GM13976 (cell line): Measurements from ENCODE around the gene CTIF.

Experiments used
- DNase-seq: peaks from one replicate; pipeline ENCODE4 v3.0.0; 2012; ENCODE audit warnings: low spot score
- in situ Hi-C: fragments of 300-500 bp; cut with MboI; formaldehyde crosslinking; loops from one replicate; pipeline ENCODE4 v1.12.0; 2022; ENCODE audit warnings: low sequenced_read_pairs, mixed read lengths, inconsistent platforms; ENCODE audit not compliant: unreplicated experiment
- TF ChIP-seq, protein P1 (sequence below): IDR thresholded peaks from 2 replicates; pipeline ENCODE4 v1.5.1; 2012; ENCODE audit warnings: borderline replicate concordance, mild to moderate bottlenecking; ENCODE audit not compliant: insufficient read depth; ENCODE audit errors: extremely low read depth, missing control alignments, control extremely low read depth

Gene CTIF

DNA sequence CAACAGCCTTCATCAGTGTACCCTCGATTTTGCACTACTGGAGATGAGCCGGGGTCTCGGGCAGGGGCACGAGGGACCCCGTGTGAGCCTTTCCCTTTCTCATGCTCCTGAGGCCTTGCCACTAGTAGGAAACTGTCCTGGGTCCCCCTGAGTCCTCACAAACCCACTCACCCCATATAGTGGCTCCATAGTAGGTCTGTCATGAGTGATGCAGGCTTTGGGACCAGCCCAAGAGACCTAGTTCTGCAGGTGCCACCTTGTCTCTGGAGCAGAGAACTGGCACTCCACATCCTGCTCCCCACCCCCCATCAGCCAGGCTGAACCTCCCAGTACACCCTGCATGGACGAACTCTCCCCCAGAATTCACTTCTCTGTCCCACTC, 224.9 kb downstream of the CTIF start:
- in situ Hi-C loops = no loop called here
- DNase-seq = no peak
- TF ChIP-seq, protein P1, sequence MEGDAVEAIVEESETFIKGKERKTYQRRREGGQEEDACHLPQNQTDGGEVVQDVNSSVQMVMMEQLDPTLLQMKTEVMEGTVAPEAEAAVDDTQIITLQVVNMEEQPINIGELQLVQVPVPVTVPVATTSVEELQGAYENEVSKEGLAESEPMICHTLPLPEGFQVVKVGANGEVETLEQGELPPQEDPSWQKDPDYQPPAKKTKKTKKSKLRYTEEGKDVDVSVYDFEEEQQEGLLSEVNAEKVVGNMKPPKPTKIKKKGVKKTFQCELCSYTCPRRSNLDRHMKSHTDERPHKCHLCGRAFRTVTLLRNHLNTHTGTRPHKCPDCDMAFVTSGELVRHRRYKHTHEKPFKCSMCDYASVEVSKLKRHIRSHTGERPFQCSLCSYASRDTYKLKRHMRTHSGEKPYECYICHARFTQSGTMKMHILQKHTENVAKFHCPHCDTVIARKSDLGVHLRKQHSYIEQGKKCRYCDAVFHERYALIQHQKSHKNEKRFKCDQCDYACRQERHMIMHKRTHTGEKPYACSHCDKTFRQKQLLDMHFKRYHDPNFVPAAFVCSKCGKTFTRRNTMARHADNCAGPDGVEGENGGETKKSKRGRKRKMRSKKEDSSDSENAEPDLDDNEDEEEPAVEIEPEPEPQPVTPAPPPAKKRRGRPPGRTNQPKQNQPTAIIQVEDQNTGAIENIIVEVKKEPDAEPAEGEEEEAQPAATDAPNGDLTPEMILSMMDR = no peak

DNA sequence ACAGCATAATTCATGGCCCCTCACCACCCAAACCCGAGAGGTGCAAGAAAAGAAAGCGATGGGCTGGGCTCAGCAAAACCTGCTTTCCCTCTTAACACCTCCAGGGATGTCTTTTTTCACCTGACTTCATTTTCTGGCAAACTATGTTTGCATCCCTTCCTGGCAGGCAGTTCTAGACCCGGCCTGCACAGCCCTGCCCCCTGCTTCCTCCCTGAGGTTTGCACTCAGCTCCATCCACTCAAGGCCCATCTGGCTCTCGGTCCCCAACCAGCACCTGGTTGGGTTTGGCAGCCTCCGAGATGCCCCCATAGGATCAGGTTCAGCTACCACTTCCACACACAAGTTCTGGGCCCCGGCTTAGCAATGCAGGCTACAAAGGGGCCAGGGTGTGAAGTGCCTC, 226.2 kb downstream of the CTIF start:
- no peak for DNase-seq
- TF ChIP-seq, protein P1 = no peak
- in situ Hi-C loops = no loop called here

DNA sequence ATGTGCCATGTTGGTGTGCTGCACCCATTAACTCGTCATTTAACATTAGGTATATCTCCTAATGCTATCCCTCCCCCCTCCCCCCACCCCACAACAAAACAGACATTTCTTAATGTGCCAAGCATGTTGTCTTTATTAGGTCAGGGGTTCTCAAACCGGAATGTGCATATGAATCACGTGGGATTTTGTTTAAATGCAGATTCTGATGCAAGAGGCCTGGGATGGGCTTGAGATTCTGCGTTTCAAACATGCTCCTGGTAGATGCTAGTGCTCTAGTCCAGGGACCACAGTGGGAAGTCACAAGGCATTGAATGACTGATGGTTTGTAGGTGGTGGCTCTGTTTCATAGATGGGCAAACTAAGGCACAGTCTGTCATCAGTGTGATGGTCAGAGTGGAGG, 227.2 kb downstream of the CTIF start:
- DNase-seq = no peak
- in situ Hi-C loops = no loop called here
- TF ChIP-seq, protein P1 = no peak

DNA sequence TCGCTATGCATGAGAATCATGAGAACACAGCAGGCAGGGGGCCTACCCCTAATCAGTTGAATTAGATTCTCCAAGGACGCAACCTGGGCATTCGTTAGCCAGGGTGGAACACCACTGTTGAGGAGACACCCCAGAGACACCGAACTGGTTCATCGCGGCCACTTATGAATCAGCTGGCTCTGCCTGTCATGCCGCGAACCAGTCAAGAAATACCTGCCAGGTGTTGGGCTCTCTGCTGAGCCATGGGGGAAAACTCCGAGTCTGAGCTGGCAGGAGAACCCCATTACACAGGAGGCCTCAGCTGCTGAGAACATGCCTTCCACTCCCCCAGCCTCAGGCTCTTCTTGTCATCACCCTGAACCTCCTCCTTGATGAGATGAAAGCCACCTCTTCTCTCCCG, 227.7 kb downstream of the CTIF start:
- TF ChIP-seq, protein P1 = no peak
- DNase-seq = no peak
- in situ Hi-C loops = no loop called here

DNA sequence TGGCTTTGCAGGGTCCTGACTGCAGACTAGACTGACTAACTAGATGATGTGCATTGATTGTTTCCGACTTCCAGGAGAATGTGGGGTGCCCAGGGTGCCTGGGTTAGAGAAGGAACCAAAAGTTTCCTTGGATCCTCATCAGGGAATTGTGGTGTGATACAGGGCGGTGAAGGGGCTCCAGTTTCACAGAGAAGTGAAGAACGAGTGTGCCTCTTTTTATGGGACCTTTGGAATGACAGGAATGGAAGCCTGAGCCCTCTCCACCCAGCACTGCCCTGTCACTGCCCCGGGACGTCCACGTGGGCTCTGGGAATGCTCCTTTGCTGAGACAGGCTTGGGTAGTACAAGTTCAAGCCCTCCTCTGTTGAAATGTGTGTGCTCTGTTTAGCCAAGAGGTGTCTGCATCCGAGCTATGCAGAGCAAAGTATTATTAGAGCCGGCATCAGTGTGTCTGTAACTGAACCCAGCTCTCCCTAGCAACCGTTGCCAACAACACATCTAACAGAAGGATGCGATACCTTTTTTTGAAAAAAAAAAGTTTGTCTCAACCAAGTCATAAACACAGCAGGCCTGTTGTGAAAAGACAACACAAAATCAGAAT, 228.4 kb downstream of the CTIF start:
- TF ChIP-seq, protein P1 = no peak

DNA sequence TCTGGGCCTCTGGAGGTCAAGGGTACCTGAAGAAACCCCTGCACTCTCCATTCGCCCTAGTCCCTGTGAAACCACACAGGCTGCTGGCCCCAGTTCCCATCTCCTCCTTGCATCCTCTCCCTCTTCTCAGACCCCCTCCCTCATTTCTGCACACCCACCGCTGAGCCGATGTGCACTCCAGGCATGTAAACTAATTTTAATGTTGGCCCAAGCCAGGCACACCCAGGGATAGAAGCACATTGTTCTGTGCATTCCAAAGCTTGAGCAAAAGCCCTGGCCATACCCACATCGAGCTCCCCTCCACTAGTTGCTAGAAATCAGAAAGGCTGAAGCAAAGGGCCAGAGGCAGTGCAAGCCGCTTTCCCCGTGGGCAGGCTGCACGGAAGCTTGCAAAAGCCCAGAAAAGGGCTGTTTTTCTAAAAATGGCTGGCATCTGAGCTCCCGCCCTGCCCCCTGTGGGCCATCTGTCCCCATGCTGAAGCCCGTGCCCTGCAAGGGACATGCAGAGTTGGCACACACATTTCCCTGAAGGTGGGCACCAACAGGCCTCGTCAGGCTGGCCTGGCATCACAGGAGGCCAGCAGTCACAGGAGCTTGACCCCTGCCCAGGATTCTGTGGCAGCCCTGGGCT, 230.3 kb downstream of the CTIF start:
- no peak for DNase-seq
- in situ Hi-C loops = no loop called here
- TF ChIP-seq, protein P1 = no peak

More for the DNA sequence above, 228.4 kb downstream of the CTIF start:
- DNase-seq = no peak
- in situ Hi-C loops = no loop called here
